Lung (tissue), 12 donors: ENCODE data around the gene MINAR1. TPM values are rescaled to one million over a fixed set of nuclear protein-coding genes. Genes with fewer than 3 reads are reported as not detected.

Source experiments
- ATAC-seq: fragments of 200-7000 bp; cut with Tn5 transposase; one replicate; pipeline ENCODE4 v1.9.1; 2020; ENCODE audit warnings: moderate number of reproducible peaks; ENCODE audit not compliant: insufficient read depth, low FRiP score
- DNase-seq, 3 donors: peaks; one replicate each; pipeline ENCODE4 v3.0.0-alpha.2; 2013 to 2017
- H3K27ac ChIP-seq, 2 donors: one replicate each; pipeline ENCODE4 v1.5.1; 2013; ENCODE audit warnings: mild to moderate bottlenecking in 2 of 2, moderate library complexity in 2 of 2, control low read depth in 1 of 2, inconsistent platforms in 1 of 2, low read depth in 1 of 2, low read length in 1 of 2
- H3K27me3 ChIP-seq, 3 donors: one replicate each; pipeline ENCODE4 v1.5.1; 2013; ENCODE audit warnings: low read length in 2 of 3; ENCODE audit not compliant: control insufficient read depth in 3 of 3, insufficient read depth in 3 of 3
- H3K36me3 ChIP-seq, 4 donors: one replicate each; pipeline ENCODE4 v1.5.1; 2013; ENCODE audit warnings: low read length in 4 of 4, mild to moderate bottlenecking in 1 of 4, moderate library complexity in 1 of 4; ENCODE audit not compliant: control insufficient read depth in 4 of 4, insufficient read depth in 4 of 4
- H3K4me1 ChIP-seq, 5 donors: one replicate each; pipeline ENCODE4 v1.5.1; 2013; ENCODE audit warnings: low read length in 5 of 5, mild to moderate bottlenecking in 2 of 5, moderate library complexity in 1 of 5; ENCODE audit not compliant: control insufficient read depth in 5 of 5, insufficient read depth in 5 of 5
- H3K4me3 ChIP-seq: one replicate; pipeline ENCODE4 v1.5.1; 2013; ENCODE audit warnings: mild to moderate bottlenecking, control low read depth, moderate library complexity
- H3K9ac ChIP-seq, 2 donors: one replicate each; pipeline ENCODE4 v1.5.1; 2013; ENCODE audit warnings: low read length in 2 of 2, control low read depth in 1 of 2; ENCODE audit not compliant: insufficient read depth in 1 of 2
- H3K9me3 ChIP-seq, 4 donors: one replicate each; pipeline ENCODE4 v1.5.1; 2013; ENCODE audit warnings: low read length in 3 of 4, mild to moderate bottlenecking in 1 of 4, moderate library complexity in 1 of 4; ENCODE audit not compliant: control insufficient read depth in 4 of 4, insufficient read depth in 3 of 4
- WGBS, 2 donors: extraction: QIAGEN DNeasy Blood & Tissue Kit; methylation state at CpG; one replicate each; pipeline ENCODE4 v1.1.7; 2013; 5-methylcytosine and 5-hydroxymethylcytosine counted together
- polyA plus RNA-seq, 2 donors: library from polyadenylated mRNA; stranded (reverse); fragments of 200-250 nt; gene quantifications; one replicate each; pipeline ENCODE4 v1.2.1, GENCODE V29; 2013
- total RNA-seq, 2 donors: library from RNA; depleted of rRNA in 1 of 2; stranded (reverse); fragments of >200 nt in 1 of 2; gene quantifications; one replicate each; pipeline ENCODE4 v1.2.1, GENCODE V29; 2014 to 2021
- TF ChIP-seq, protein P1 (sequence below): IDR thresholded peaks from 2 replicates; pipeline ENCODE4 v1.5.1; 2012; ENCODE audit warnings: mild to moderate bottlenecking; ENCODE audit errors: control extremely low read depth, extremely low read depth
- donor health status: control.
- donor health status: control.
- donor health status: Bipolar disorder and iron deficiency.
- donor health status: healthy.
- donor health status: DM: yes; HTN: yes; CAD: no.

MINAR1 gene
- total and polyA plus RNA-seq, 4 donors: 0.10 to 0.37 (median 0.25) TPM

DNA sequence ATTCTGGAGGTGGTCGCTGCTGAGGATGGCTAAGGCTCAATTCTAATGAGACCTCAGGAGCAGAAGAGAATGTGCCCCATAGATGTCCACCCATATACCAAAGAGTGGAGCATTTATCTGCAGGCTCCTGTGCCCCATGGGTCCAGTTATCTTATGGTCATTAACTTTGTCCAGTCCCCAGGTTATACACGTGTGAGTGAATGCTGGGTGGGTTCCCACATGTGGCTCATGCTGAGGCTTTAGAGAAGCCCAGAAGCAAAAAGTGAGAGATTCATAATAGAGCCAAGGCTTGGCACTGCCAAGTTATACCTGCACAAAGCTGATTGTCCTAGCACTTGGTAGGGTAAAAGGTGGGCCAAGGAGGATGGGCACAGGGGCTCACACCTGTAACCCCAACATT, 30.0 kb upstream of the MINAR1 start:
- no peak for DNase-seq
- 88 to 89% methylated on average over 2 of the region's 2 CpGs for WGBS, 2 donors

DNA sequence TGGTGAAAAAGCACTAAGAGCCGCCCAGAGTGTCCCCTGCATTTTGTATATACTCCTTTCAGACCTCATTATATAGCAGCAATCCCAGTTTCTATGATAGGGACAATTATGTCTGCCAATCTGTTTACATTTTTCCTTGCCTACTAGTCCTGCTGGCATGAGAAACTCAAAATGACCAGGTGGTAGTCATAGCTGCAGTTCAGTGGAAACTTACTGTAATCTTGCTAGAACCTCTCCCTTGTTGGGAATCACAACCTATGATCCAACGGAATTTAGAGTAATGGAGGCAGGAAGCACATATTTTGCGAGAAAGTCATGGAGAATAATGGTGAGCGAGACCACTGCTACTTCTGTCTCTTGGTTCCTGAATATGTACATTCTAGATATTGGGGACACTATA, 28.6 kb upstream of the MINAR1 start:
- Histone ChIP-seq H3K4me3 (no peak overlapping the region), H3K36me3 (no peaks in the 10 kb centered on the region), H3K9ac (no peak overlapping the region), H3K9me3 (no peaks in the 10 kb centered on the region), H3K27me3 (no peaks in the 10 kb centered on the region), H3K27ac (no peak overlapping the region), H3K4me1 (no peaks in the 10 kb centered on the region)
- DNase-seq (no peak), ATAC-seq (no peak)
- TF ChIP-seq, protein P1, sequence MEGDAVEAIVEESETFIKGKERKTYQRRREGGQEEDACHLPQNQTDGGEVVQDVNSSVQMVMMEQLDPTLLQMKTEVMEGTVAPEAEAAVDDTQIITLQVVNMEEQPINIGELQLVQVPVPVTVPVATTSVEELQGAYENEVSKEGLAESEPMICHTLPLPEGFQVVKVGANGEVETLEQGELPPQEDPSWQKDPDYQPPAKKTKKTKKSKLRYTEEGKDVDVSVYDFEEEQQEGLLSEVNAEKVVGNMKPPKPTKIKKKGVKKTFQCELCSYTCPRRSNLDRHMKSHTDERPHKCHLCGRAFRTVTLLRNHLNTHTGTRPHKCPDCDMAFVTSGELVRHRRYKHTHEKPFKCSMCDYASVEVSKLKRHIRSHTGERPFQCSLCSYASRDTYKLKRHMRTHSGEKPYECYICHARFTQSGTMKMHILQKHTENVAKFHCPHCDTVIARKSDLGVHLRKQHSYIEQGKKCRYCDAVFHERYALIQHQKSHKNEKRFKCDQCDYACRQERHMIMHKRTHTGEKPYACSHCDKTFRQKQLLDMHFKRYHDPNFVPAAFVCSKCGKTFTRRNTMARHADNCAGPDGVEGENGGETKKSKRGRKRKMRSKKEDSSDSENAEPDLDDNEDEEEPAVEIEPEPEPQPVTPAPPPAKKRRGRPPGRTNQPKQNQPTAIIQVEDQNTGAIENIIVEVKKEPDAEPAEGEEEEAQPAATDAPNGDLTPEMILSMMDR: no peak
- 93 to 94% methylated on average over 4 of the region's 4 CpGs for WGBS, 2 donors

More for the DNA sequence above, 30.0 kb upstream of the MINAR1 start:
- no peak overlapping the region for H3K4me3 ChIP-seq
- H3K27me3 ChIP-seq: peaks cover 0 to 3% (median 0%) of the 10 kb centered on the region in 3 donors
- H3K27ac ChIP-seq: no peak overlapping the region
- TF ChIP-seq, protein P1: no peak
- H3K36me3 ChIP-seq: no peaks in the 10 kb centered on the region
- ATAC-seq: no peak
- no peaks in the 10 kb centered on the region for H3K4me1 ChIP-seq
- no peak overlapping the region for H3K9ac ChIP-seq
- H3K9me3 ChIP-seq: no peaks in the 10 kb centered on the region

DNA sequence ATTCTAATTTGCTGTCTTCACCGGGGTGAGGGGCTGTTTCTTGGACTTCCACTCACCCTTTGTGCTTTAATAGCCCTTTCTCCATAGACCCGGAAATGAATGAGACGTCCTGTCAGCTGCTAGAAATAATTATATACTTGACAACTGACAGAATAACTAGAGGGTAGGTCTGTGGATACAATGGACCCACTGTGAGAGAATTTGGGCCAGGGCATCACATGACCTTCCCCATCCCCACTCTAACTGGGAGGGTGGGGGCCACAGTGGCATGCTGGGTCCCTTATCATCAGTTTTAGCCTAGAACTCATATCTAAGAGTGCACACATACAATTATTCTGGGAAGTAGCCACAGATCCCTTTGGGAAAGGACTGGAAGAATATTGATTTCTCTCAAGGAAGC, 25.9 kb upstream of the MINAR1 start:
- ATAC-seq (no peak), DNase-seq (no peak)
- 62 to 94% methylated on average over 3 of the region's 3 CpGs for WGBS, 2 donors
- Histone ChIP-seq H3K27ac (no peak overlapping the region), H3K36me3 (no peaks in the 10 kb centered on the region), H3K9me3 (no peaks in the 10 kb centered on the region), H3K4me1 (no peaks in the 10 kb centered on the region), H3K27me3 (peaks cover 0 to 2% (median 0%) of the 10 kb centered on the region in 3 donors), H3K4me3 (no peak overlapping the region), H3K9ac (no peak overlapping the region)
- TF ChIP-seq, protein P1: no peak

DNA sequence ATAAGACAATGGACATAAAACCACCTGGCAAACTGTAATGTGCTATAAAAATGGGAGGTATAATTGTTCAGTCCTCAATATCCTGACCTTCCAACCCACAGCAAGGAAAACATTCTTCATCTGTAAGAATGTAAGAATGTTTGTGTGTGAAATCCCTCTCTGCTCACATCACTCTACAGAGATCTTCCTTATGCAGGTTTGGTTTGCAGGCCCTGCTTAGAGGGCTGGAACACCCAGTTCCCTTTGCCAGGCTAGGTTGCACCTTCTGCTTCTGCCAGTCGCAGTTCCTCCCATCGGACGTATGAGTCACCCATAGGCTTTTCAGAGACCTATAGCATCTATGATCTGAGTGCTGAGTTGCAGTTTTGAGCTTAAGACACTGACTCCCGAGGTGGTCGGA, 24.1 kb upstream of the MINAR1 start:
- Histone ChIP-seq H3K9me3 (peaks cover 0 to 4% (median 0%) of the 10 kb centered on the region in 4 donors), H3K9ac (no peak overlapping the region), H3K27me3 (peaks cover 0 to 2% (median 0%) of the 10 kb centered on the region in 3 donors), H3K27ac (no peak overlapping the region), H3K4me3 (no peak overlapping the region), H3K4me1 (no peaks in the 10 kb centered on the region), H3K36me3 (no peaks in the 10 kb centered on the region)
- TF ChIP-seq, protein P1: no peak
- WGBS, 2 donors: 58 to 71% methylated on average over 5 of the region's 5 CpGs
- DNase-seq (no peak), ATAC-seq (no peak)
